Kidney (tissue), 14 donors: ENCODE measurements around the gene UQCC2. TPM values are rescaled to one million over a fixed set of nuclear protein-coding genes. Genes with fewer than 3 reads are reported as not detected.
A peak's percentile ranks its signal among the peaks of the same experiment; 100 is the strongest.

Experiments used
- DNase-seq, 5 donors: peaks; one replicate each; pipeline ENCODE4 v3.0.0-alpha.2; 2013 to 2020
- FAIRE-seq: peaks from 2 replicates; lab custom pipeline; 2012; peaks lifted over from hg19 to GRCh38; lab: Jason Lieb, UNC
- H3K27ac ChIP-seq, 2 donors: one replicate each; pipeline ENCODE4 v1.7.0; 2013; ENCODE audit warnings: low read depth in 2 of 2, low read length in 2 of 2, inconsistent platforms in 1 of 2
- H3K27me3 ChIP-seq: one replicate; pipeline ENCODE4 v1.7.1; 2013; ENCODE audit warnings: low read length, inconsistent platforms; ENCODE audit not compliant: control insufficient read depth, insufficient read depth
- H3K36me3 ChIP-seq, 3 donors: one replicate each; pipeline versions ENCODE4 v1.7.0 to v1.7.1; 2013; ENCODE audit warnings: low read length in 3 of 3, control low read depth in 1 of 3, inconsistent platforms in 1 of 3; ENCODE audit not compliant: insufficient read depth in 3 of 3, control insufficient read depth in 2 of 3
- H3K4me1 ChIP-seq, 3 donors: one replicate each; pipeline versions ENCODE4 v1.7.0 to v1.7.1; 2013; ENCODE audit warnings: low read length in 3 of 3, inconsistent platforms in 1 of 3, low read depth in 1 of 3; ENCODE audit not compliant: control insufficient read depth in 2 of 3, insufficient read depth in 2 of 3
- H3K4me3 ChIP-seq, 3 donors: one replicate each; pipeline versions ENCODE4 v1.7.0 to v1.8.1; 2013; ENCODE audit warnings: low read length in 3 of 3, control low read depth in 1 of 3, inconsistent platforms in 1 of 3
- H3K9ac ChIP-seq, 3 donors: one replicate each; pipeline versions ENCODE4 v1.7.0 to v1.7.1; 2013; ENCODE audit warnings: low read length in 3 of 3, control low read depth in 1 of 3, inconsistent platforms in 1 of 3
- H3K9me3 ChIP-seq, 3 donors: one replicate each; pipeline versions ENCODE4 v1.7.0 to v1.7.1; 2013; ENCODE audit warnings: low read length in 3 of 3, control low read depth in 1 of 3, inconsistent platforms in 1 of 3; ENCODE audit not compliant: control insufficient read depth in 2 of 3, insufficient read depth in 1 of 3
- CTCF ChIP-seq: IDR thresholded peaks from 3 replicates; pipeline ENCODE4 v1.5.1; 2012; ENCODE audit warnings: mild to moderate bottlenecking, moderate library complexity, borderline replicate concordance; ENCODE audit not compliant: insufficient read depth; ENCODE audit errors: extremely low read depth
- intact Hi-C: fragments of 100-400 bp; cut with DNase I; formaldehyde crosslinking; loops from one replicate; pipeline ENCODE4 v1.11.1; 2022
- polyA plus RNA-seq: library from polyadenylated mRNA; stranded (reverse); fragments of 350-450 nt; fragmentation: Illumina TruSeq; extraction: RNeasy Lipid Tissue Mini Kit (QIAGEN cat#74804); gene quantifications from one replicate; pipeline ENCODE4 v1.2.3, GENCODE V29; 2014; ENCODE audit warnings: low read depth, low replicate concordance; ENCODE audit not compliant: insufficient read depth
- total RNA-seq: library from RNA; stranded (reverse); fragmentation: NEBNext Ultra II Directional; extraction: Animal tissue kit (Norgen Biotek cat#: 25700); gene quantifications from one replicate; pipeline ENCODE4 v1.2.1, GENCODE V29; 2021
- donor health status: control.
- donor health status: control.
- donor health status: control.
- donor health status: control.
- donor health status: control.
- donor health status: DM: yes; HTN: yes; CAD: no.
- donor health status: Normal renal cell carcinoma (clear cell type).

UQCC2 gene
- total and polyA plus RNA-seq, 2 donors from 2014 or later: 39.6 to 189 TPM

GRCh38 chr6:33728438-33728837 is 16.9 kb upstream of the UQCC2 start:
- Histone ChIP-seq H3K36me3 (no peaks in the 10 kb centered on the region), H3K4me1 (peaks cover 0 to 3% (median 0%) of the 10 kb centered on the region in 3 donors)
- peak in 1 of 5 donors; percentile 53 for DNase-seq

GRCh38 chr6:33727932-33728331 is 16.4 kb upstream of the UQCC2 start:
- Histone ChIP-seq H3K27me3 (no peaks in the 10 kb centered on the region), H3K9ac (no peak overlapping the region), H3K27ac (no peak overlapping the region), H3K36me3 (no peaks in the 10 kb centered on the region), H3K4me1 (peaks cover 0 to 3% (median 0%) of the 10 kb centered on the region in 3 donors), H3K4me3 (no peak overlapping the region), H3K9me3 (no peaks in the 10 kb centered on the region)
- intact Hi-C loops: no loop called here
- FAIRE-seq: no peak
- peak in 1 of 5 donors; percentile 56 for DNase-seq
- TF ChIP-seq CTCF: no peak

More at GRCh38 chr6:33728438-33728837, 16.9 kb upstream of the UQCC2 start:
- no peaks in the 10 kb centered on the region for H3K9me3 ChIP-seq
- no peak for TF ChIP-seq CTCF
- H3K4me3 ChIP-seq: no peak overlapping the region
- H3K27ac ChIP-seq: no peak overlapping the region
- intact Hi-C loops: no loop called here
- no peak overlapping the region for H3K9ac ChIP-seq
- FAIRE-seq: no peak
- H3K27me3 ChIP-seq: no peaks in the 10 kb centered on the region

- no peak for FAIRE-seq
- TF ChIP-seq CTCF: no peak
- Histone ChIP-seq H3K9ac (no peak overlapping the region), H3K27me3 (no peaks in the 10 kb centered on the region), H3K36me3 (no peaks in the 10 kb centered on the region), H3K27ac (no peak overlapping the region), H3K9me3 (no peaks in the 10 kb centered on the region), H3K4me1 (no peaks in the 10 kb centered on the region), H3K4me3 (no peak overlapping the region)
- intact Hi-C loops: no loop called here
- DNase-seq: peak in 1 of 5 donors; percentile 39
These were observed 15.6 kb upstream of the UQCC2 start for GRCh38 chr6:33727126-33727525.

- FAIRE-seq (no peak), DNase-seq (peak in 1 of 5 donors; percentile 49)
- H3K36me3 ChIP-seq: no peaks in the 10 kb centered on the region
- no peak for TF ChIP-seq CTCF
- intact Hi-C loops: no loop called here
- H3K9me3 ChIP-seq: no peaks in the 10 kb centered on the region
- no peaks in the 10 kb centered on the region for H3K4me1 ChIP-seq
- no peak overlapping the region for H3K4me3 ChIP-seq
- no peak overlapping the region for H3K27ac ChIP-seq
- H3K27me3 ChIP-seq: no peaks in the 10 kb centered on the region
- no peak overlapping the region for H3K9ac ChIP-seq
These were observed 15.2 kb upstream of the UQCC2 start for GRCh38 chr6:33726696-33727095.
